Stomach (tissue), 4 donors: ENCODE measurements around the gene RAB40B.

ENCODE experiments used
- EP300 ChIP-seq: sonication (generic); formaldehyde crosslinking; IDR thresholded peaks from one replicate; pipeline ENCODE4 v1.6.1; 2017; ENCODE audit warnings: antibody characterized with exemption
- POLR2A ChIP-seq, 4 donors: fragments of 450-650 bp; IDR thresholded peaks; one replicate each; pipeline ENCODE4 v1.6.1; 2016; ENCODE audit warnings: antibody characterized with exemption in 4 of 4, control low read depth in 2 of 4, mild to moderate bottlenecking in 1 of 4, moderate library complexity in 1 of 4
- POLR2AphosphoS5 ChIP-seq, 3 donors: sonication (generic); formaldehyde crosslinking; IDR thresholded peaks; one replicate each; pipeline ENCODE4 v1.6.1; 2016; ENCODE audit warnings: antibody characterized with exemption in 3 of 3
- TF ChIP-seq, protein P1 (sequence below), 7 experiments: fragments of 450-650 bp in 4 of 7; fragments of 200-600 bp in 3 of 7; sonication (generic) in 3 of 7; IDR thresholded peaks; one replicate each; pipeline ENCODE4 v1.5.1; 2016 to 2019; ENCODE audit warnings: antibody characterized with exemption in 7 of 7, control low read depth in 2 of 7, mild to moderate bottlenecking in 1 of 7

- TF ChIP-seq, protein P1, sequence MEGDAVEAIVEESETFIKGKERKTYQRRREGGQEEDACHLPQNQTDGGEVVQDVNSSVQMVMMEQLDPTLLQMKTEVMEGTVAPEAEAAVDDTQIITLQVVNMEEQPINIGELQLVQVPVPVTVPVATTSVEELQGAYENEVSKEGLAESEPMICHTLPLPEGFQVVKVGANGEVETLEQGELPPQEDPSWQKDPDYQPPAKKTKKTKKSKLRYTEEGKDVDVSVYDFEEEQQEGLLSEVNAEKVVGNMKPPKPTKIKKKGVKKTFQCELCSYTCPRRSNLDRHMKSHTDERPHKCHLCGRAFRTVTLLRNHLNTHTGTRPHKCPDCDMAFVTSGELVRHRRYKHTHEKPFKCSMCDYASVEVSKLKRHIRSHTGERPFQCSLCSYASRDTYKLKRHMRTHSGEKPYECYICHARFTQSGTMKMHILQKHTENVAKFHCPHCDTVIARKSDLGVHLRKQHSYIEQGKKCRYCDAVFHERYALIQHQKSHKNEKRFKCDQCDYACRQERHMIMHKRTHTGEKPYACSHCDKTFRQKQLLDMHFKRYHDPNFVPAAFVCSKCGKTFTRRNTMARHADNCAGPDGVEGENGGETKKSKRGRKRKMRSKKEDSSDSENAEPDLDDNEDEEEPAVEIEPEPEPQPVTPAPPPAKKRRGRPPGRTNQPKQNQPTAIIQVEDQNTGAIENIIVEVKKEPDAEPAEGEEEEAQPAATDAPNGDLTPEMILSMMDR (IDR thresholded peaks at IDR 0.05) = no peak
- TF ChIP-seq POLR2A (IDR thresholded peaks at IDR 0.05) (no peak), POLR2AphosphoS5 (IDR thresholded peaks at IDR 0.05) (no peak), EP300 (no peak)
Measured at GRCh38 chr17:82619211-82619610, 79.3 kb downstream of the RAB40B start.
